NCI-H345 treated with DMSO at 0.1 percent for 48 hours (cell line): ENCODE data around the gene DNAH1.
"Not testable (repeated sequence)": the region's sequence is repeated elsewhere in the genome, so short reads cannot be mapped to it uniquely, and the experiment has no call there.

ENCODE experiments used
- DNase-seq: peaks from one replicate; lab custom pipeline; 2025; ENCODE audit not compliant: unreplicated experiment; lab: John Stamatoyannopoulos, UW

DNAH1 gene

DNA sequence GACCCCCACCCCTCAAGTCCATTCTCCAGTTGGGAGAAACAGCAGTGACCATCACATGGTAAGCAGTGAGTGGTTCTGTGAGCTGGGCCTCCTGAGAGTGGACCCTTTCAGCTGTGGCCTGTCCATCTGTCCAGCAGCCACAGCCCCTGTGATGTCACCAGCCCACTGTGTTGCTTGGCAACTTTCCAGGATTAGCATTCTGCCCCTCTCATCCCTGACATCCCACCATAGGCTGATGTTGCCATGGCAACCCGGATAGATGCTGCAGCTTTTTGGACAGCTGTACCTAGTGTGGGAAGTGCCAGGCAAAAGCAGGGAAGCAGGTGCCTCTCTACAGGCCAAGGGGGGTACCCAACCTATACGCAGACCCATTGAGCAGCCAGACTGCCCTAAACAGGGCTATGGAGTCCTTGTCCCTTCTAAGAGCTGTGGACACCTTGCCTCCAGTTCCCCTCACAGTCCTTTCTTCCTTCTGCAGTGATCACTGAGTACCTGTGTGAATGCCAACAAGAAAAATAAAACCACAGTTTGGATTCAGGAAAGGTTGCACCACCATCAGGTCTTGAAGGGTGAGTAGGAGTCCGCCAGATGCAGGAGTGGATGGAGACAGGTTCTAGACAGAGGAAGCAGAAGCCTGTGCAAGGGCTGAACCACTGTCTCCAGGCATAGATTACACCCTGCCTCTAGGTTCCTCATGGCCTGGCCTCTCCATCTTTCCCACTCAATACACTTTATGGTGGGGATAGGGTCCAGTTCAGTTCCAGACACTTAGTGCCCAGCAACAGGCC lies at the start of gene DNAH1:
DNAH1 (plus strand) TSS at position 343 of the 788 bp plus-strand sequence. CDS start 6,124 bp downstream, outside the sequence.
- no peak for DNase-seq

DNA sequence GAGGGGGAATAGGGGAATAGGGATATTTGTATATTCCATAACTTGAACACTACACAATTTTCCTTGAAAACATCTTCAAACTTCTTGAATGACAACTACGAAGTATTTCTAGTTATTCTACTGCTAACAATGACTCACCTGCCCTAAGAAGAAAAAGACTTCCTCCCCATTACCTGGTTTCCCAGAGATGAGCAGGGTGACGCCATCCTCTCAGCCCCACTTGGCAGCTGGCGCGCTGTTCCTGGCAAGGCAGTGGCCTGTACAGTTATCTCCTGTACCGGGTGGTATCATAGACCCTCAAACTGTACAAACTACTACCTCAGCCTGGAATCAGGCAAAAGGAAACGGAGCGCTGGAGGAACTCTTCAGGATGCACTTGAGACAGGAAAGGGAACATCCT lies 48.1 kb upstream of the DNAH1 start:
- DNase-seq, result no peak

DNA sequence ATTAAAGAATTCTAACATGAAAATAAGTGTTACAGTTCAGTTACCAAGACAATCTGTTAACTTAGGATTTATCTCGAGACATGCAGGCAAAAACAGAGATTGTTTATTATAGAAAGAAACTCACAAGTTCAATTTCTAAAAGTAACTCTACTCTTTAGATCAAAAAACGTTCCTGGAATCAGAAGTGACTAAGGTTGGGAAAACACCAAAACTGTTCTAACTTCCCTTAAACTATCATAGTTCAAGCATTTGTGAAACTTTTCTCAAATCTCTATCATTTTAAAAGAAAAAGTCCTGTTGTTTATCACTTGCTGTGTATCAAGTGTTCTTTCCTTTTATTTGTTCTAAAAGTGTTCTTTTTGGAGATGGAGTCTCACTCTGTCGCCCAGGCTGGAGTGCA lies 46.3 kb upstream of the DNAH1 start:
- DNase-seq, result no peak

DNA sequence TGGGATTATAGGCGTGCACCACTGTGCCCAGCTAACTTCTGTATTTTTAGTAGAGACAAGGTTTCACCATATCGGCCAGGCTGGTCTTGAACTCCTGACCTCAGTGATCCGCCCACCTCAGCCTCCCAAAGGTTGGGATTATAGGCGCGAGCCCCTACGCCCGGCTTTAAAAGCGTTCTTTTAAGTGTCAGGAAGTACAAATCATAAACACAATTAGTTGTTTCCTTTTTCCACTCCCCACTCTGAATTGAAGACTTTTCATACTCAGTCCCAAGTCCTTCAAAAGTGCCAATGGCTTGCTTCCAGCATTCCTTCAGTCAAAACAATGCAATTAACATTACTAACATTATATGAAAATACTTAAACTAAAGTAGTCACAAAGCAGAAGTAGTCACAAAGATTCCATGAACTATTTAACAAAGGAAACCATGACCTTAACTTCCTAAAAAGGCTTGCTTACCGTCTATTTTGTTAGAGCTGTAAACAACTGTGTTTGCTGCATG lies 45.8 kb upstream of the DNAH1 start:
- DNase-seq, result no peak

DNA sequence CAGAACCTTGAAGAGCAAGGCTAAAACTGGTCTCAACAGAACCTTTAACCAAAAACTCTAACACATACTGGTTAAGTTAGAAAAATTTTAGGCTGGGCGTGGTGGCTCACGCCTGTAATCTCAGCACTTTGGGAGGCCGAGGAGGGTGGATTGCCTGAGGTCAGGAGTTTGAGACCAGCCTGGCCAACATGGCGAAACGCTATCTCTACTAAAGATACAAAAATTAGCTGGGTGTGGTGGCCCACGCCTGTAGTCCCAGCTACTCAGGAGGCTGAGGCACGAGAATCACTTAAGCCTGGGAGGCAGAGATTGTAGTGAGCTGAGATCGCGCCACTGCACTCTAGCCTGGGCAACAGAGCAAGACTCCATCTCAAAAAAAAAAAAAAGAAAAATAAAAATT lies 43.9 kb upstream of the DNAH1 start:
- not testable (repeated sequence) for DNase-seq

DNA sequence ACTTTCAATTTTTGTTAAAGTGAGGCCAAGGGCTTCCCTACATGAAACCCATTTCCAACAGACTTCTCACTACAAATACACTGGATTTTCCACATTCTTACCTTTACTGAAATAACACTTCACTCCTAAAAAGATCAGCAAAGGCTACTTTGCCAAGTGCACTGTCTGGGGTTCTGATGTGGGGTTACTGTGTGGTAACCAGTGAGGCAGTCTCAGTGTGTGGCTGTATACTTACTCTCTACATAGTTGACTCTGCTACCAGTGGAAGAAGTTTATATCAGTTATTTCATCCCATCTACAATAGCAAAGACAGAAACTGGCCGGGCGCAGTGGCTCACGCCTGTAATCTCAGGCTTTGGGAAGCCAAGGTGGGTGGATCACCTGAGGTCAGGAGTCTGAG lies 43.3 kb upstream of the DNAH1 start:
- DNase-seq, result no peak

DNA sequence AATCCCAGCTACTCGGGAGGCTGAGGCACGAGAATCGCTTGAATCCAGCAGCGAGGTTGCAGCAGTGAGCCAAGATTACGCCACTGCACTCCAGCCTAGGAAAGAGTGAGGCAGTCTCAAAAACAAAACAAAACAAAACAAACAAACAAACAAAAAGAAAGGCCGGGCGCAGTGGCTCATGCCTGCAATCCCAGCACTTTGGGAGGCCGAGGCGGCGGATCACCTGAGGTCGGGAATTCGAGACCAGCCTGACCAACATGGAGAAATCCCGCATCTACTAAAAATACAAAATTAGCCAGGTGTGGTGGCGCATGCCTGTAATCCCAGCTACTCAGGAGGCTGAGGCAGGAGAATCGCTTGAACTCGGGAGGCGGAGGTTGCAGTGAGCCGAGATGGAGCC lies 41.3 kb upstream of the DNAH1 start:
- DNase-seq, result not testable (repeated sequence)

DNA sequence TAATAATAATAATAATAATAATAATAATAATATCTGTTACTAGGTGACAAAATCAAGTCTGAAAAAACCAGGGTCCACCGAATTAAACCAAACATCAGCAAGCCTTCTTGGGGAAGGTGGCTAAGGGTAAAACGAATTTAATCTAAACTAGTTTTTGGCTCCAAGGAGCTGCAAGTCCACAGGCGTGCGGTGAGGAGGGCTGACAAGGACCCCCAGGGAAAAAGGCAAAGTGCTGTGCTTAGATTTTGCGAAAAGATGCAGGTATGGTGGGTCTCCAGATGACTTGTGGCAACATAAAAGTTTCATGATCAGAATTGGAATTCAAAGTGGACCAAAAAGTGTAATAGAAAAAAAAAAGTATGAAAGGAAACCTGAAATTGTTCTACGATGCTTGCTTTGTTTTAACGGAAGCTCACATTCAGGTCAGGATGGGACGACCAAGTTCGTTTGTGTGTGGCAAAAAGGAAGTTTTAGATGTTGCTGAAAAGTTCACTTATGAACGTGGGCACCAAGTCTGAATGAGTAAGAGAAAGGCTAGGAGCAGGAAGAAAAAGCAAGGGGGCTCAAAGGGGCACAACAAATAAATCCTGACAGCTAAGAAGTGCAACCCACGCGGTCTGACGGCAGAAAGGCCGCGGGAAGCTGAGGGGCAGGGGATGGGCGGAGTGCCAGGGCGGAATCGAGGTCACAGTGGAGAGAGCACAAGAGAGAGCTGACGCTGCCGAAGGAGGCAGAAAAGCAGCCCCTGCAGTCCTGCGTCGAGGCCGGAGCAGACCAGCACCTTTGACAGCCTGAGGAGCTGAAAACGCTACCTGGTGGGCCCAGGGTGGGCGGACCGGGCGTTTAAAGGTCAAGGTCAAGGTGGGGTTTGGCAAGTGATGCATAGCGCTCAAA lies 38.8 kb upstream of the DNAH1 start:
- DNase-seq, result no peak

DNA sequence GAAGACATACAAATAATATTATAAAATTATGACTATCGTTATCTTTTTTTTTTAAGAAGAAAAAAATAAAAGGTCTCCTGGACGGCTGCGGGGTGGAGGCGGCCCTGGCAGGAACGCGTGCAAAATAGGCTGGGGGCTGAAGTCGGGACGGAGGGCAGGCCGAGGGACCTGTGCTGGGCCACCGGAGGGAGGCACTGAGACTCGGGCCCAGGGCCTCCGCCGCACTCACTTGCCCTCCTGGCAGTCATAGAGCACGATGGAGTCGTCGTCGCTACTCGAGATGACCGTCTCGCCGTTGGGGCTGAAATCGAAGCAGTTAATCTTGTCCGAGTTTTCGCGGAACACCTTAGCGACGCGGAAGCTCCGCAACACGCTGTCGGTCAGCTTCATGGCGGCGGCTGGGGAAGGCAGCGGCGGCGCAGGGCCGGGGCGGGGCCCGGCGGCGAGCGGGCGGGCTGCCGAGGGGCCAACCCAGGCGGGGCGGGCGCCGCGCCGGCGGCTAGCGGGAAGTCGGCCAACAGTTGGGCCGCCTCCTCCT lies 38.1 kb upstream of the DNAH1 start:
- no peak for DNase-seq

DNA sequence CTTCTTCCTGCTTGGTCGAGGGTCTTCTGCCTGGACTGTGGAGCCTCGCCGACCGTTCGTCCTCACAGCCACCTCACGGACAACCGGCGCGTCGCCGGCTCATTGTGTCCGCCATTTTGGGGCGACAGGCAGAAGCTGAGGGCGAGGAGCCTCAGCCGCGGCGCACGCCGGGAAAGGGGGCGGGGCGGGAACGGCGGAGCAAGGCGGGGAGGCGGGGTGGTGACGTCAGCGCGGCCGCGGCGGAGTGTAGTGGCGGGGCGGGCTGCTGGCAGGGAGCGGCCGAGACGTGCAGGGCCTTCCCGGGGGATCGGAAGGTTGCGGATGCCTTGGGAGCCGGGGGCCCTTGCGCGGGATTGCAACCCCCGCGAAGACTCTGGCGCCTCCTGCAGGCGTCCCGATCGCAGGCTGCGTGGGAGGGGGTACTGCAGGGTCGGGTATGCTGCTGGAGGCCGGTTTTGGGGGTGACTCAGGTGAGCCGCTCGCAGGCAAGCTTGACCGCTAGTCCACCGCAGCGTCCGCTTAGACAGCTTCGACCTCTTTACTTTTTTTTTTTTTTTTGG lies 37.5 kb upstream of the DNAH1 start, which contains the start of gene WDR82:
WDR82 (minus strand) TSS at position 140 of the 560 bp plus-strand sequence. CDS start 288 bp downstream, outside the sequence.
- peak; percentile 58 for DNase-seq

DNA sequence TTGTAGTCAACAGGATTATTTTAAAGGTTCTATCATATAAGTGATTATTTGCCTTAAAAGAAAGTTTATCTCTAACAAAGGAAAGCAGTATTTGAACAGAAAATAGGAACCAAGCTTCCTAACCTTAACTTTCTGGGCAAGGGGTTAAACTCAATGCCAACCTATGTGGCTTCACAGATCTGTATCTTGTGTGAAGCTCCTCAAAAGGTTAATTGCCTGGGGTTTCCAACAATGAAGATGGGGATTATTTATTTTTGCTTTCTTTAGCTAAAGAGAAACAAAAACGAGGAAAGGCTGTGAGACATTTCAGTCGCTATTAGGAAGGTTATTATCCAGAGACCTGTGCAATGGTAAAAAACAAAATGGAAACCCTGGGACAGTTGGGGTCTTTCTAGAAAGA lies 36.5 kb upstream of the DNAH1 start:
- DNase-seq, result no peak

DNA sequence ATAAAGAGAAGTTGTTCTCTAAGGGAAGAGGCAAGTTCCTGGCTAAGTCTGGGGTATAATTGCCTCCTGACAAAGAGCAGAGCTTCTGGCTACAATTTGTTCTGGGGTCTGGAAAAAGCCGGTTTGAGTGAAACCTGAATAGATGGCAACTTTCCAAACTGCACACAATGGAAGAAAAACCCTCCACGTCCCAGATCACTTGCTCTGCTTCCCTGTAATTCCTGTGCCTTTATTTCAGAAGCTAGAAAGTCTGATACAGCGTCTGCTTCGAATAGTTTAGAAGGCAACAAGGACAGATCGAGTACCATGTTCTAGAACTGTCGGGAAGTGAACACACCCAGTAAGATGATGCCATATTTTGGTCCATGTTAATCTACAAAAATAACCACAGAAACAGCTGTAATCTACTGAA lies 36.1 kb upstream of the DNAH1 start:
- DNase-seq, result peak; percentile 45

DNA sequence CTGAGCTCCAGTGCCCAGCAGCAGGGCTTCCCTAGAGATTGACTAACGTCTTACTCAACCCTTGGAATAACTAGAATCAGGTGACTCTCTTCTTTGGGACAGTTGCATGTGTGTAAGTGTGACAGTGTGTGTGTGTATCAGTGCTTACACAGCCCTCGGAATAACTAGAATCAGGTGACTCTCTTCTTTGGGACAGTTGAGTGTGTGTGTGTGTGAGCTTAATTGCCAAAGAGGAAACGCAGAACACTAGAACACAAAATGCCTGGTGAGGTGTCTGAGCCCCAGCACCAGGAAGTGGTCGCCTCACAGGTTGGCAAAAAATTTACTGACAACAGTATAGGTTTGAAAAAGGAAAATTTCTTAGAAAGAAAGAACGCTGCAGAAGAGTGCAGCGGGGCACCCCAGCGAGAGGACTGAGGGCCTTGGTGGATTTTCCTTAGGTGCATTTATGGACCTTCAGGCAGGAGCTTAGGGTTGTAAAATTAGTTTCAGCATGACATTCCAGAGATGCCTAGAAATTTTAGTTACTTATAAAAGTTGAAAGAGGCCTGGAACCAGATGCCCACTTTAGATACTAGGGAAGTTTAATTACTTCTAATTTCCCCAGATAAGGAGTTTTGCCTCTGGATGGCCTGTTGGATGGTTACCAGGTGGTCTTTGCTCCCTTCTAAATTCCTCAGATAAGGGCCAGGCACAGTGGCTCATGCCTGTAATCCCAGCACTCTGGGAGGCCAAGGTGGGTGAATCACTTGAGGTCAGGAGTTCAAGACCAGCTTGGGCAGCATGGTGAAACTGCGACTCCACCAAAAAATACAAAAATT lies 33.9 kb upstream of the DNAH1 start:
- no peak for DNase-seq

DNA sequence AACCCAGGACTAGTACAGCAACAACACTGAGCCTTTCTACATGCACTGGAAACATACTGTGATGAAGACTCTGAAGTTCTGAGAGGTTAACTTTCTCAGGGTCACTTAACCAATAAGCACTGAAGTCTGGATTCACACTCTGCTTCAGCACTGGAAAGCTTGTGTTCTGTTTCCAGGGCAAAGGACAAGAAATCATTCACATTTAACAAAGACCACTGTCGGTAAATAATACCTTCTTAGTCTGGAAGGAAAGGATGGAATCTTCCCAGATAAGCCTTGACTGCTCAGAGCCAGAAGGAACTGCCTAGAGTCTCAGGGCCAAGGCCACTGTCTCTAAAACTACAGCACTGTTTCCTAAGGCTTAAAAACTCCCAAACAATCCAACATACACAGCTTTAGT lies 32.8 kb upstream of the DNAH1 start:
- no peak for DNase-seq

DNA sequence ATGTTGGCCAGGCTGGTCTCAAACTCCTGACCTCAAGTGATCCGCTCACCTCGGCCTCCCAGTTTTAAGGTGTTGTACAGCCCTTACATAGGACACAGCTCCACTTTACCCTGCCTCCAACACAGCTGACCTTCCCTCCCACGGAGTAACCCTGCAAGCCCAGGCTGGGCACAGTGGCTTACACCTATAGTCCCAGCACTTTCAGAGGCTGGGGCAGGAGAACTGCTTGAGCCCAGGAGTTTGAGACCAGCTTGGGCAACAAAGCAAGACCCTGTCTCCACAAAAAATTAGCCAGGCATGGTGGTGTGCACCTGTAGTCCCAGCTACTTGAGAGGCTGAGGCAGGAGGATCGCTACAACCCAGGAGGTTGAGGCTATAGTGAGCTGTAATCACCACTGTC lies 32.1 kb upstream of the DNAH1 start:
- DNase-seq, result not testable (repeated sequence)

DNA sequence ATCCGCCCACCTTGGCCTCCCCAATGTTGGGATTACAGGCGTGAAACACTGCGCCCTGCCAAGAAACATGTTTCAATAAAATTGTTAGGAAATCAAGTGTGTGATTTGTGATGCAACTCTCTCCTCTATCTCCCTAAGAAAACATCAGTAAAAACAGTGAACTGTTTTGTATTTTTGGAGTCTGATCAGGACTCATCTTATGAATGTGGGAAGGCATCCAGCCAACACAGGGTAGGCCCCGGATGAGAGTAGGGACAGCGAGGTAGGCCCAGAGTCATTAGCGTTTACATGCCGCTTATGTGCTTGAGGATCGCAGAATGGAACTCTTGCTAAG lies 29.4 kb upstream of the DNAH1 start:
- DNase-seq, result no peak

DNA sequence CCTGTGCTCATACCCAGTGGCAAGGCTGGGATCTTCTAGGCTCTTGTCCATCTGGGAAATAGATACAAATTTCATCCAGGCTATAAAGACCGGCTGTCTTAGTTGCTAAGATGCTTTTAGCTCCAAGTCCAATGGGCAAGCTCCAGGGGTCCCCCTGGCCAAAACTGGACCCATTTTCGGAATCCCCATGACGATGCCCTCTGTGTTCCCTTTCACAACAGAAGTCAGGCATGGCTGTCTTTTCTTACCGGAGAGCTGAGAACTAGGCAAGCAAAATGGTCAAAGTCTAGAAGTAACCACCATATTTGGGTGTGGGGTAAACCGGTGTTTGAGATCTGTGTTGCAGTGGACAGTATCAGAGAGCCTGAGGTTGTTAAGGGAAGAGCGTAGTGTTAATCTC lies 27.4 kb upstream of the DNAH1 start:
- no peak for DNase-seq

DNA sequence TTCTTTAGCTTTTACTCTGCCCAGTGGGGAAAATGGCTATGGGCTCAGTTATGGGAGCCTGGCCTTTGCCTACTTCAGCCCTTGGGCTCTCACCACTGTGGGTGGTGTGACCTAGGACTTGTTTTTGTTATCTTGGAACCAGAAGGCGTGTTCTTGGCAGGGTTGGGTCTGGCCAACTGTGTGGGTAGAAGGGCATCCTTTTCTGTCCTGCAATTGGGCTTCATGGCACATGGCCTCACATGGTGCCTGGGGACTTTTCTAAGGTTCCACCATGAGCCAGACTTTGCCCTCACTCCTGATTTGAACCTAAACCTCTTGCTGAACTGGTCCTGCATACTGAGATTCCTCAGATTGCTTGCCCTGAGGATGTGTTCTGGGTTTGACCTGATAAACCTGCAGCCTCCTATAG lies 26.8 kb upstream of the DNAH1 start:
- DNase-seq, result no peak

DNA sequence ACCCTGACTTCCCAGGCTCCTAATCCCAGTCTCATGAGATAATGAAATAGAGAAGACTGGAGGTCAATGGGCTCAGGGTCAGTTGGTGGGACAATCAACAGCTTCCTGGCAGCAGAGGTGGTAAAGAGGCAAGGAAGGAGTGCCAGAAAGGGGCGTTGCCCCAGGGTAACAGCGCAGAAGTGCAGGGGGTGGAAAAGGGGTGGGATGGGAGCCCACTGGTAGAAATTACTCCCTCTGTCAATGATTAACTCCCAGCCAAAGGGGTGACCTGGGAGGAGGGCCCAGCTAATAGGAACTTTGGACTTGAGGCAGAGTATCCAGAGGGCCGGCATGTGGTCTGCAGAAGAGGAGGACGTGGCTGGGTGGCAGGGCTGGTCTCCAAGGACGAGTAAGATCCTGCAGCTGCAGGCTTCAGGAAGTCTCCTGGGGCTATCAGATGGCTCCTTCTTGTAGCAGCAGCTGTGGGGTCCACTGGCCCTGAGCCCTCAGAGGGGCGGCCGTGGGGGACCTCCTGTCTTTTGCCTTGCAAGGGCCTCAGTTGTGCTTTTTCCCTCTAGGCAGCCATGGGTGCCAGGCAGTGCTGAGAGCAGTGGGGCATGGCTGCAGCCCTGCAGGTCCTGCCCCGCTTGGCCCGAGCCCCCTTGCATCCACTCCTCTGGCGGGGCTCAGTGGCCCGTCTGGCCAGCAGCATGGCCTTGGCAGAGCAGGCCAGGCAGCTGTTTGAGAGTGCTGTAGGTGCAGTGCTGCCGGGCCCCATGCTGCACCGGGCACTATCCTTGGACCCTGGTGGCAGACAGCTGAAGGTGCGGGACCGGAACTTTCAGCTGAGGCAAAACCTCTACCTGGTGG lies 26.1 kb upstream of the DNAH1 start:
- DNase-seq, result no peak
